Activated naive CD4-positive, alpha-beta T cell treated with anti-CD3 and anti-CD28 coated beads, Interleukin-2, amount 50 U/mL, for 24 hours (primary cell): Measurements from ENCODE around the gene NGRN.
A peak's percentile ranks its signal among the peaks of the same experiment; 100 is the strongest.

ENCODE experiments used
- H3K27ac Mint-ChIP-seq: one replicate; pipeline ENCODE4 v1.8.0; 2021; ENCODE audit warnings: mild to moderate bottlenecking, mixed read lengths
- H3K27me3 Mint-ChIP-seq: one replicate; pipeline ENCODE4 v1.8.0; 2021; ENCODE audit warnings: mixed read lengths
- H3K36me3 Mint-ChIP-seq: one replicate; pipeline ENCODE4 v1.8.0; 2021; ENCODE audit warnings: mixed read lengths
- H3K4me1 Mint-ChIP-seq: one replicate; pipeline ENCODE4 v1.8.0; 2021; ENCODE audit warnings: mixed read lengths
- H3K4me3 Mint-ChIP-seq: one replicate; pipeline ENCODE4 v1.8.0; 2021; ENCODE audit warnings: mild to moderate bottlenecking, mixed read lengths
- H3K9me3 Mint-ChIP-seq: one replicate; pipeline ENCODE4 v1.8.0; 2021; ENCODE audit warnings: mixed read lengths

The NGRN gene

GRCh38 chr15:90265271-90266060, at the start of gene NGRN:
NGRN (plus strand) TSS chr15:90265672; CDS start chr15:90265713, 41 bp downstream.
- H3K27me3 Mint-ChIP-seq = no peaks in the 10 kb centered on the region
- H3K4me3 Mint-ChIP-seq = peak within 1 kb of the TSS; percentile 92
- H3K4me1 Mint-ChIP-seq = peaks cover 42% of the 10 kb centered on the region
- no peaks in the 10 kb centered on the region for H3K9me3 Mint-ChIP-seq
- peaks cover 11% of the 10 kb centered on the region for H3K36me3 Mint-ChIP-seq
- H3K27ac Mint-ChIP-seq = peak within 1 kb of the TSS; percentile 99

DNA sequence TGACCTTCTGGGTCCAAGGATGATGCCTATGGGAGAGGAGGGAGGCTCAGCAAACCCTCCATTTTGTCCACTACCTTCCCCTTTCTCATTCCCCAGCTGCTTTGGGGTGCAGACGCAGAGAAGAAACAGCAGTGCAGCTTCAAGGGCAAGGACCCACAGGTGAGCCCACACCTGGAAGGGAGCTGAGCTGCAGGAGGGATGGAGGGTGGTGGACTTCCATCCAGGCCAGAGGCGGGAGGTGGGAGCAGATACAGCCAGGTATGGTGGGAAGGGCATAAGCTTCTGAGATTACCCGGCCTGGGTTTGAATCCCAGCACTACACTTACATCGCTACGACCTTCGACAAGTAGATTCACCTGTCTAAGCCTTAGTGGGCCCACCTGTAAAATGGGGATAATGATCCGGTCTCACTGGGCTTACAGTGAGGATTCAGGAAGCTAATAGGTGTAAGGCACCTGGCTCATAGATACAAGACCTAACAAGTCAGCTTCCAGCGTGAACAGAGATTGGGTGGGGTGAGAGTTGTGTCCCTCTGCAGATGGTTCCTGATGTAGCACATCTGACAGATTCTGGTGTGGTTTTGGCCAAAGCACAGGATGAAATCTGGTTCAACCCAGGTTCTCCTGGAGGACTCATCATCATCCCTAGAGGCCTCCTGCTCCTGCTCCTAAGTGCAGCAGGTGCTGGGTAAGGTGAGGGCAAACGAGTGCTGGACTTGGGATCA, 47.6 kb upstream of the NGRN start:
- Mint-ChIP-seq H3K9me3 (no peaks in the 10 kb centered on the region), H3K4me3 (no peak overlapping the region), H3K27ac (no peak overlapping the region), H3K4me1 (peaks cover 20% of the 10 kb centered on the region), H3K36me3 (no peaks in the 10 kb centered on the region), H3K27me3 (no peaks in the 10 kb centered on the region)

DNA sequence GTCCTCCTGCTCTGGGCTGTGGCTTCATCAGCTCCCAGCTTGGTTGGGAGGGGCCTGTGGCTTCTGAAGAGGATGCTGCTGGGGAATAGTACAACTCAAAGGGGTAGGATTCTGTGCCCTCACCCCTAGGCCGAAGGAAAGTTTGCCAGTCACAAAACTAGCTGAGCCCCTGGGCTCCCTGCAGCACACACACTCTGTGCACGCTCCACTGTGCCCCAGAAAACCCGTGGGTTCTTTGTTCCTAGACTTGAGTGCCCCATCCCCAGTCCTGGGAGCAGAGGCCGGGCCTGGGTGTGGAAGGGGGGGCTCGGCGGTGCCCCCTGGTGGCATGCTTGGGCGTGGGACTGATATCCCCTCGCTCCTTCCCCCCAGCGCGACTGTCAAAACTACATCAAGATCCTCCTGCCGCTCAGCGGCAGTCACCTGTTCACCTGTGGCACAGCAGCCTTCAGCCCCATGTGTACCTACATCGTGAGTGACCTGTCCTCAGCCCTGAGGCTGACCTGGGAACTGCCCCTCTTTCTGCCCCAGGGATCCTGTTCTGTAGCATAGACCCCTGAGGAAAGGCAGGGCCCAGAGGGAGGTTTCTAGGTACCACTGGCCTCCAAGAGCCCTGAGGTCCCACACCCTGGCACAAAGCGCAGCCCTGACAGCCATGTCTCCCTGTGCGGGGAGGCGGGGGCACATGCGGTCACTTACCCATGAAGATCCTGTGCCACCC, 45.9 kb upstream of the NGRN start:
- no peaks in the 10 kb centered on the region for H3K9me3 Mint-ChIP-seq
- no peaks in the 10 kb centered on the region for H3K27me3 Mint-ChIP-seq
- no peak overlapping the region for H3K4me3 Mint-ChIP-seq
- H3K27ac Mint-ChIP-seq = no peak overlapping the region
- no peaks in the 10 kb centered on the region for H3K36me3 Mint-ChIP-seq
- peaks cover 17% of the 10 kb centered on the region for H3K4me1 Mint-ChIP-seq

GRCh38 chr15:90221246-90221900, 44.1 kb upstream of the NGRN start:
- H3K9me3 Mint-ChIP-seq = no peaks in the 10 kb centered on the region
- no peaks in the 10 kb centered on the region for H3K36me3 Mint-ChIP-seq
- H3K27me3 Mint-ChIP-seq = no peaks in the 10 kb centered on the region
- H3K27ac Mint-ChIP-seq = no peak overlapping the region
- peaks cover 17% of the 10 kb centered on the region for H3K4me1 Mint-ChIP-seq
- no peak overlapping the region for H3K4me3 Mint-ChIP-seq

GRCh38 chr15:90222547-90222946, 42.9 kb upstream of the NGRN start:
- no peak overlapping the region for H3K27ac Mint-ChIP-seq

DNA sequence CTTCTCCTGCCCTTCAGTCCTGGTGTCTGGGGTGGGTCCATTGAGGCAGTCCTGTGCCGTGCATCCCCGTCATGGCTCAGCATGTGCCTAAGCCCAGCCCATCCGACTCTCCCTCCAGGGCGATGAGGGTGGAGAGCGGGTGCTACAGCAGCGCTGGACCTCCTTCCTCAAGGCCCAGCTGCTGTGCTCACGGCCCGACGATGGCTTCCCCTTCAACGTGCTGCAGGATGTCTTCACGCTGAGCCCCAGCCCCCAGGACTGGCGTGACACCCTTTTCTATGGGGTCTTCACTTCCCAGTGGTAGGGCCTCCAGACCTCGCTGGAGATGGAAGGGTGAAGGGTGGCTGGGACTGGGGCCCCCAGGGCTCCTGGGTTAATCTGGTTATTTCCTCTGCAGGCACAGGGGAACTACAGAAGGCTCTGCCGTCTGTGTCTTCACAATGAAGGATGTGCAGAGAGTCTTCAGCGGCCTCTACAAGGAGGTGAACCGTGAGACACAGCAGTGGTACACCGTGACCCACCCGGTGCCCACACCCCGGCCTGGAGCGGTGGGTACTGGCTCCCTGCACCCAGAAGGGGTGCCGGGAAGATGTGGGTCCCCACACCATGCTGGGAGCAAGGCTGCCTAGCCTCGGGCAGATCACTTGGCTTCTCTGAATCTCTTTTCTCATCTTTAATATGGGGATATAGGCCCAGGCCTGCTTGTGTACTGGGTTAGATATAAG, 41.9 kb upstream of the NGRN start:
- H3K4me3 Mint-ChIP-seq = no peak overlapping the region
- peaks cover 16% of the 10 kb centered on the region for H3K4me1 Mint-ChIP-seq
- H3K27ac Mint-ChIP-seq = no peak overlapping the region

More at GRCh38 chr15:90222547-90222946, 42.9 kb upstream of the NGRN start:
- H3K4me3 Mint-ChIP-seq = no peak overlapping the region
- no peaks in the 10 kb centered on the region for H3K36me3 Mint-ChIP-seq
- H3K27me3 Mint-ChIP-seq = no peaks in the 10 kb centered on the region
- H3K9me3 Mint-ChIP-seq = no peaks in the 10 kb centered on the region
- H3K4me1 Mint-ChIP-seq = peaks cover 17% of the 10 kb centered on the region

GRCh38 chr15:90225047-90225446, 40.4 kb upstream of the NGRN start:
- Mint-ChIP-seq H3K4me1 (peaks cover 16% of the 10 kb centered on the region), H3K27me3 (no peaks in the 10 kb centered on the region), H3K27ac (no peak overlapping the region), H3K9me3 (no peaks in the 10 kb centered on the region), H3K36me3 (peaks cover 4% of the 10 kb centered on the region), H3K4me3 (no peak overlapping the region)

More for the DNA sequence above, 41.9 kb upstream of the NGRN start:
- Mint-ChIP-seq H3K9me3 (no peaks in the 10 kb centered on the region), H3K27me3 (no peaks in the 10 kb centered on the region), H3K36me3 (no peaks in the 10 kb centered on the region)

- H3K9me3 Mint-ChIP-seq = no peaks in the 10 kb centered on the region
- H3K36me3 Mint-ChIP-seq = peaks cover 4% of the 10 kb centered on the region
- peak overlapping the region; percentile 59 for H3K27ac Mint-ChIP-seq
- no peaks in the 10 kb centered on the region for H3K27me3 Mint-ChIP-seq
- no peak overlapping the region for H3K4me3 Mint-ChIP-seq
- peaks cover 21% of the 10 kb centered on the region for H3K4me1 Mint-ChIP-seq
Measured at GRCh38 chr15:90225504-90226234, 39.8 kb upstream of the NGRN start.

DNA sequence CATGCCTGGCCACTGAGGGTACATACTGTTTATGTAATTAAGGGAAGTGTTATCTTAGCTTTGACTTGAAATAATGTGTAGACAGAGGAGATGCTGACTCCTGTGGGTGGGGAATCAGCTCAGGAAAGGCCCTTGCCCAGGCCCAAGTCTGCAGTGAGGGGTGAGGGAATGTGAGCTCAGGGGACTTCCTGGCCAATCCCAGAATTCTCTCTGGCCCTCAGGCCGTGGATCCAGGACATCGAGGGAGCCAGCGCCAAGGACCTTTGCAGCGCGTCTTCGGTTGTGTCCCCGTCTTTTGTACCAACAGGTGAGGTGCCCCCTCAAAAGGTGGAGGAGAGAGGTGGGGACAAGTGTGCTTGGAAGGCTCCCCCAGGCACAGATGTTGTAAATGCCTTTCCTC, 38.1 kb upstream of the NGRN start:
- Mint-ChIP-seq H3K9me3 (no peaks in the 10 kb centered on the region), H3K27ac (no peak overlapping the region), H3K4me3 (no peak overlapping the region), H3K4me1 (peaks cover 38% of the 10 kb centered on the region), H3K36me3 (peaks cover 13% of the 10 kb centered on the region), H3K27me3 (no peaks in the 10 kb centered on the region)

GRCh38 chr15:90227816-90228772, 37.4 kb upstream of the NGRN start:
- no peak overlapping the region for H3K27ac Mint-ChIP-seq
- no peaks in the 10 kb centered on the region for H3K9me3 Mint-ChIP-seq
- peaks cover 16% of the 10 kb centered on the region for H3K36me3 Mint-ChIP-seq
- H3K4me1 Mint-ChIP-seq = peaks cover 44% of the 10 kb centered on the region
- no peak overlapping the region for H3K4me3 Mint-ChIP-seq
- no peaks in the 10 kb centered on the region for H3K27me3 Mint-ChIP-seq

DNA sequence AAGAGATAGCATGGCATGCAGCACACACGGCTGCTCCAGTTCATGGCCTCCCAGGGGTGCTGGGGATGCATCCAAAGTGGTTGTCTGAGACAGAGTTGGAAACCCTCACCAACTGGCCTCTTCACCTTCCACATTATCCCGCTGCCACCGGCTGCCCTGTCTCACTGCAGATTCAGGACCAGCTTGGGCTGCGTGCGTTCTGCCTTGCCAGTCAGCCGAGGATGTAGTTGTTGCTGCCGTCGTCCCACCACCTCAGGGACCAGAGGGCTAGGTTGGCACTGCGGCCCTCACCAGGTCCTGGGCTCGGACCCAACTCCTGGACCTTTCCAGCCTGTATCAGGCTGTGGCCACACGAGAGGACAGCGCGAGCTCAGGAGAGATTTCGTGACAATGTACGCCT, 36.5 kb upstream of the NGRN start:
- H3K27me3 Mint-ChIP-seq = no peaks in the 10 kb centered on the region
- H3K36me3 Mint-ChIP-seq = peaks cover 16% of the 10 kb centered on the region
- H3K27ac Mint-ChIP-seq = no peak overlapping the region
- H3K4me3 Mint-ChIP-seq = no peak overlapping the region
- H3K4me1 Mint-ChIP-seq = peaks cover 44% of the 10 kb centered on the region
- no peaks in the 10 kb centered on the region for H3K9me3 Mint-ChIP-seq

GRCh38 chr15:90230071-90230494, 35.4 kb upstream of the NGRN start:
- H3K9me3 Mint-ChIP-seq = no peaks in the 10 kb centered on the region
- H3K27me3 Mint-ChIP-seq = no peaks in the 10 kb centered on the region
- peak overlapping the region; percentile 99 for H3K4me3 Mint-ChIP-seq
- peaks cover 51% of the 10 kb centered on the region for H3K4me1 Mint-ChIP-seq
- H3K36me3 Mint-ChIP-seq = peaks cover 16% of the 10 kb centered on the region
- peak overlapping the region; percentile 96 for H3K27ac Mint-ChIP-seq

GRCh38 chr15:90230610-90231009, 34.9 kb upstream of the NGRN start:
- no peaks in the 10 kb centered on the region for H3K9me3 Mint-ChIP-seq
- H3K27ac Mint-ChIP-seq = peak overlapping the region; percentile 96
- H3K4me1 Mint-ChIP-seq = peaks cover 52% of the 10 kb centered on the region
- peaks cover 16% of the 10 kb centered on the region for H3K36me3 Mint-ChIP-seq
- H3K27me3 Mint-ChIP-seq = no peaks in the 10 kb centered on the region
- peak overlapping the region; percentile 99 for H3K4me3 Mint-ChIP-seq
